HG03135 (cell line): ENCODE measurements around the gene DCLK1.
"Not testable (repeated sequence)": the region's sequence is repeated elsewhere in the genome, so short reads cannot be mapped to it uniquely, and the experiment has no call there.

Experiments
- ATAC-seq: cut with Tn5 transposase; IDR thresholded peaks from one replicate; pipeline ENCODE4 v1.9.1; 2021; ENCODE audit warnings: mild to moderate bottlenecking, moderate library complexity; ENCODE audit not compliant: unreplicated experiment

The DCLK1 gene

GRCh38 chr13:36088463-36088862 is 42.7 kb downstream of the DCLK1 start:
- ATAC-seq, result no peak

- no peak for ATAC-seq
Observed at GRCh38 chr13:36088001-36088400, 43.2 kb downstream of the DCLK1 start.

GRCh38 chr13:36086117-36086516 is 45.1 kb downstream of the DCLK1 start:
- no peak for ATAC-seq

- ATAC-seq, result no peak
Observed at GRCh38 chr13:36084131-36084530, 47.1 kb downstream of the DCLK1 start.

DNA sequence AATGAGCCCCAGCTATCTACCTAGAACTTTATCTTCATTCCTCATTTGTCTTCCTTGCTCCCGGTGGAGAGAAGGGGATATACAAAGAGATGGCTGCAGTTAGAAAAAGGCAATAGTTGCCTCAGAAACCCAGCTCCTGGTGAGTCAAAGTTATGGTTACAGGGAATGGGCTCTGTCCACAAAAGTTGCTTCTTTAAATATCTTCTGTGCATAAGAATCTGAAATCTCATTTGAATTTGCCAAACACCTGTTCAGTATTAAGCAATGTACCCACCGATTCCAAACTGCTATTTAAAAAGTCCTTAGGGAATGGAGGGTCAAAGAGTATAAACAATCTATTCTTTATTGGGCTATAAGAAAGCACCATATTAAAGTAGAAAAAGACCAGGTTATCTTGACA is 48.4 kb downstream of the DCLK1 start:
- ATAC-seq, result no peak

- no peak for ATAC-seq
Observed at GRCh38 chr13:36082396-36082795, 48.8 kb downstream of the DCLK1 start.

GRCh38 chr13:36076211-36076610 is 55.0 kb downstream of the DCLK1 start:
- no peak for ATAC-seq

DNA sequence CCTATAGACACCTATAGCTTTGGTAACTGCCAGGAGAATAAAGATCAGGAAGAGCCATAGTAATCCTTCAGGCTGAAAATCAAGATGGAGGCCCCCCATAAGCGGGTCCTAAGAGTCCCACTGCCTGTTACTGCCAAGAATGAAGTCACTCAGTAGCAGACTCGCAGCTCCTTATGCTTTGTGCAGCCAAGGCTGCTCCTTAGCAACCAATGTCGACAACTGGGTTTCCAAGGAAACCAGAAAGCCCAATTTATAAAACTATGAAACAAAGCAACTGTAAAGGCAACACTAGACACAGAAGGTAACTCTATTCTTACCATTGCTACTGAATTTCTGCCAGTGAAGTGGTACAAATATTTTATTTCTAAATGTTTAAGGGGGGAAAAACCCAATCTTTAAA is 56.5 kb downstream of the DCLK1 start:
- no peak for ATAC-seq

DNA sequence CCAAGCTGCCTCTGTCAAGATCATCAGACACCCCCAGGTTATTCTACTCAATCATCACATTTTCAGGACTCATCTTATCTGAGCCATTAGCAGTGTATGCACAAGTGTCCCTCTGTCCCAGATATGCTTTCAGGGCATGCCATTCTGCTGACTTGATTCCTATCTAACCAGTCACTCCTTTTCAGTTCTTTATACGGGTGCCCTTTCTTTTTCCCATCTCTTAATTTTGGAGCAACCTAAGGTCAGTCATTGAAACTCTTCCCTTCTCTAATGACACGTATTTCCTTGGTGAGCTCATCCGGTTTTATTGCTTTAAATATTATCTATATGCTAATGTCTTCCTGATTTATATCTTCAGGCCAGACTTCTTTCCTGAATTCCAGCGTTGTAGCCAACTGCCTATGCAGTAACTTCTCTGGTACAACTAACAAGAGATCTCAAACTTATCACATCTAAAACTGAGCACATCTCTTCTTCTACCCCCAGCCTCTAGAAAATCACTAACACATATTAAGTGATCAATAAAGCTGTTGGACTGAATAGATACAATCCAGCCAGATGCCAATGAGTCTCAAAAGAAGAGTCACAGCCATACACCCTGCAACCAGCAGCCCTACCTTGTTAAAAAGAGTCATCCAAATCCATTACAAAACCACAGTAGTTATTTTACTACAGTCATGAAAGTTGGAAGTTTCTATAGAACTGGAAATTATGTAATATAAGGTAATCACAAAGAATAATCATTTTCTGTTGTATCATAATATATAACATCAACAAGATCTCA is 58.8 kb downstream of the DCLK1 start:
- no peak for ATAC-seq

DNA sequence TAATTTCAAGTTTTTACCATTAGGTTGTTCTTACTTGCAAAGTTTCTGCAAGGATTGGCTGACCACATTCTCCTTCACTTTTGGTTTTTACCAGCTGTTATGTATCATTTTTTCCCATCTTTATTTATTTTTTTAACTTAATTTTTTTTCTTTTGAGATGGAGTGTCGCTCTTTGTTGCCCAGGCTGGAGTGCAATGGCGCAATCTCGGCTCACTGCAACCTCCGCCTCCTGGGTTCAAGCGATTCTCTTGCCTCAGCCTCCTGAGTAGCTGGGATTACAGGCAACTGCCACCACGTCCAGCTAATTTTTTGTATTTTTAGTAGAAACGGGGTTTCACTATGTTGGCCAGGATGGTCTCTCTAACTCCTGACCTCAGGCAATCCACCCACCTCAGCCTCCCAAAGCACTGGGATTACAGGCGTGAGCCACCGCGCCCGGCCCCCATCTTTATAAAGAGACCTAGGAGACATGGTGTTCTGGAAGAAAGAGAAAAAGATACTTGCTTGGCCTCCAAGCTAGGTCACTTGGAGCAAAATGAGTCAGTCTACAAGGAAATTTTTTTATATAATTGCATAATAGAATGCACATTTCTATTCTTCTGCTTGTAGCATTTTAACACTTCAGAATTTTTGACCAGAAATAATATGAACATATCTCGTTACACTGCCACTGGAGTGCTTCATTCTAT is 60.5 kb downstream of the DCLK1 start:
- not testable (repeated sequence) for ATAC-seq

DNA sequence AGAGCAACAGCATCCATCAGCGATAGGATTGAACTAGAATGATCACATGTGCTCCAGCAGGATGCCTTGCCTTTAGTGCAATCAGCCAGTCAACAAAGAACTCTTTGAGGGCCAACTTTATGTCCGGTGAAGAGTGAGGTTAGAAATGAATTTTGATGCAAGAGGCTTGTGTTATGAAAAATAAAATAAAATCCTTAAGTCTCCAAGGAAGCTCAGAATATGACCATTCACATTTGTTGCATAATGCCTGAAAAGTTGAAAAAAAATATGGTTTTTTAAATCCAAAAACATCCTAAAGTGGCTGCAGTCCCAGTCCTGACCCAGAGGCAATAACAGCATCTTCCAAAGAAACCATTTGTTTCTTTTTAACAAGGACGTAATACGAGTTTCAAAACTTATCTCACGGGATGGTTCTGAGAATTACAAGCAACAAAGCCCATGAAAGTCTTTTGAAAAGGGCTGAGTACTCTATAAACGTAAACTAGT is 61.3 kb downstream of the DCLK1 start:
- no peak for ATAC-seq

GRCh38 chr13:36068991-36069390 is 62.2 kb downstream of the DCLK1 start:
- ATAC-seq, result no peak

DNA sequence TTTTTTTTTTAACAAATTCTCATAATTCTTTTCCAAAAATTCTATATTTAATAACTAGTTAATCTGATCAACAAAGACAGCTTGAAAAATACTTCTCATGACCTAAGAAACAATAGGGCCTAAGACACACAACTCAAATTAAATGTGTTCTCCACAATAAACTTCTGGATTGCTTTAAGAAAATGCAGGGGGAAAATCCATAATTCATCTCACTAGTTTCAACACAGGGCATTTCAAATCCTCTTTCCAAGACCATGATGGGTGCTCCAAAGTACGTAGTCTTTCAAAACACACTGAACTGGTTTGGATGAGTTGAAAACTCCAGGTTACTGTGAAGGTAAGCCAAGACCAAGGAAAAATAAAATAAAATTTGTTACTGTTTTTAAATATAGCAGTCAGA is 62.6 kb downstream of the DCLK1 start:
- no peak for ATAC-seq

DNA sequence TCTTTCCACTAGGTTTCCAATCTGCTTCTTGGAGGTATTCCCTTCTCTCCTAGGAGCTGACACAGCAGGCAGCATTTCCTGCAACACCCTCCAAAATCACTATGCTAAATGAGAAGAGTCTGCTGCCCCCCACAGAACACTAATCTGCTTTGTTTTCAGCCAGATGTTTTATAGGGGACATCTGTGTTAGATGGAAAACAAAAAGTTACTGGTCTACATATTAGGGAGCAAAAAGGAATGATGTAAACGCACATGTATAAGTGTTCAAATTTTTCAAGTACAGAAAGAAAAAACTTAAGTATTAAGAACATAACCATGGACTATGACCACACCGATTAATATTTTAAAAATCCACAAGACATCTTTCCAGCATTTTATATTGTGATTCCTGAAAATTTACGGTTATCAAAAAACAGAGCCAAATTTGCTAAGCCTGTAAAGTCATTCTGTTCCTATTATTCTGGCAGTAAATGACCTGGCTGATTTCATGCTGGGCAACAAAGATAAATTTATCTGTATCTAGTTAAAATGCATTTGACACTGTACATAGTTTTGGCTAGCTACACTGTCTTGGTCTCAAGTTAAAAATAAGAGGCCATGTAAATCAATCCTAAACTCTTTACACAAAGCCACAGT is 63.3 kb downstream of the DCLK1 start:
- no peak for ATAC-seq

GRCh38 chr13:36062249-36062648 is 68.9 kb downstream of the DCLK1 start:
- no peak for ATAC-seq

GRCh38 chr13:36061621-36062020 is 69.6 kb downstream of the DCLK1 start:
- no peak for ATAC-seq

DNA sequence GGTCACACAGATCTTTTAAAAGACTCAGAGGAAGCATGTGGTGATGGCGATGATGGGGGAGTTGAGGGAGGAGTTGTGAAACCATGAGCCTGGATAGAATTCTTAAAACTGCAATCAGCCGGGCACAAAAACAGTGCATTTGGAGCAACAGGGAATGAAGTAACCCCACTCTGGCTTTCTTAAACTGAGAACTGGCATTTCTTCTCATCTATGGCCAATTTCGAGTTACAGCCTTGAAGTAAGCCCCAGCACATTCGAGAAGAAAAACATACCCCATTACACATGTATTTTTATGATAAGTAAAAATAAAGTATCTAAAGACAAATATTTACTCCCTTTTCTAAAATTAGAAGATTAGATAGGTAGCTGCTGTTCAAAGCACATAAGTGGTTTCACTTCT is 70.1 kb downstream of the DCLK1 start:
- no peak for ATAC-seq

GRCh38 chr13:36059321-36059720 is 71.9 kb downstream of the DCLK1 start:
- no peak for ATAC-seq

GRCh38 chr13:36058116-36058515 is 73.1 kb downstream of the DCLK1 start:
- no peak for ATAC-seq

DNA sequence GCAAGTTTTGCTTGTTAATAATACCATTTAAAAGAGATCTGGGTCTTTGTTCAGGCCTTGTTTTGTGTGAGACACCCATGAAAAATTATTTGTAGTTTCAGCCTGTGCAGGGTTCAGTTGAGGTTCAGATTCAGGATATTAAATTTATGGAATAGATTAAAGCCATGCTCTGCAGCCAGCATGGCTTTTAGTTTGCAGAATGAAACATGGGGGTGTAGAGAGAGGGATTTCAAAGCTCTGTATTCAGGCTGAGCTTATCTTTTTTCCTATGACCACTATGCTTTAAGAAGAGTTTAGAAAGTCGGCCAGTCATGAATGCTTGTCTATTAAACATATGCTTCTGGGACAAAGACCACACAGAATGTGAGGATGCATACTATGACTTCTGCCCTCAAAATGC is 73.6 kb downstream of the DCLK1 start:
- no peak for ATAC-seq

- ATAC-seq, result no peak
Observed at GRCh38 chr13:36057041-36057440, 74.1 kb downstream of the DCLK1 start.

DNA sequence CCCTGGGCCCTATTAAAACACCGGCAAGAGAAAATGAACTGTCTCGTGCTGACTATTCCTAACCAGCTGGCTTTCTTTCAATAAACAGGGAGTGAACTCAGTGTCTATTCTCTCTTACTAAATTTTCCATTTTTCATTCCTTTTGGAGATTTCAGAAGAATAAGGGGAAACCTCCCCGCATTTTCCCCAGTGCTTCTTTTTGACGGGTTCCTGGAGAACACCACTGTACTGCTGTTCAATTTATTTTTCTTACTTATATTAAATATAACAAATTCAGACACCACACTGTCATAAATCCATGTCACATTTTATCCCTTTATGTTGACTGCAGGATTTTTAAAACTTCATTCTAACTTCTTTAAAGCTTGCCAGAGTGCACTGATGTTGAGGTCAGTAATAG is 75.8 kb downstream of the DCLK1 start:
- ATAC-seq, result no peak
